Stimulated activated CD8-positive, alpha-beta memory T cell treated with anti-CD3 and anti-CD28 coated beads, Interleukin-12 subunit alpha, Interleukin-12 subunit beta, amount 100 ng/mL, for 24 hours (primary cell): Measurements from ENCODE around the gene CDCA8.
"Not testable (repeated sequence)": the region's sequence is repeated elsewhere in the genome, so short reads cannot be mapped to it uniquely, and the experiment has no call there.

Experiments
- DNase-seq: peaks from one replicate; pipeline ENCODE4 v3.0.0-alpha.2; 2020; ENCODE audit errors: extremely low read depth

The CDCA8 gene

GRCh38 chr1:37737975-37738374, 45.7 kb downstream of the CDCA8 start:
- DNase-seq = not testable (repeated sequence)

- not testable (repeated sequence) for DNase-seq
Measured at GRCh38 chr1:37738619-37739018, 46.3 kb downstream of the CDCA8 start.

DNA sequence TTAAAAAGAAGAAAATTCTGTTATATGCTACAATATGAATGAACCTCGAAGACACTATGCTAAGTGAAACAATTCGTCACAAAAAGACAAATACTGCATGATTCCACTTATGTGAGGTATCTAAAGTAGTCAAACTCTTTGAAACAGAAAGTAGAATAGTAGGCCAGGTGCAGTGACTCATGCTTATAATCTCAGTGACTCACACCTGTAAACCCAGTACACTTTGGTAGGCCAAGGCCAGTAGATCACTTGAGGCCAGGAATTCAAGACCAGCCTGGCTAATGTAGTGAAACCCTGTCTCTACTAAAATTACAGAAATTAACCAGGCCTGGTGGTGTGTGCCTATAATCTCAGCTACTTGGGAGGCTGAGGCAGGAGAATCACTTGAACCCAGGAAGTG, 46.9 kb downstream of the CDCA8 start:
- DNase-seq = no peak

DNA sequence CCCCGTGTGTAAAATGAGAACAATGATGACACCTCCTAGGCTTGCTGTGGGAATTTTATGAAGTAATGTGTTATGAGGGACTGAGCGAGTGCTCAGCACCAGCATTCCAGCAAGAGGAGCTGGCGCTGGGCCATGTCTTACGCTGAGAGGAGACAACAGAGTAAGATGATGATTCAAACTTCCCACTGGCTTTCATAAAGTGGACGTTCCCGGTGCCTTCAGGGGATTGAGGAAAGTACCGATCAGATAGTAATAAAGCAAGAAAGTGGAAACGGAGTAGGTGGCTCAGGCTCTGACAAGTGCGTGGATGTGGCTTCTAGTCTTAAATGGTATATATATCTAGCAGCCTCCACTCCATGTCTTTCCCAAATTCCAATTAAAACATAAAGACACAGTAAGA, 48.8 kb downstream of the CDCA8 start:
- no peak for DNase-seq

DNA sequence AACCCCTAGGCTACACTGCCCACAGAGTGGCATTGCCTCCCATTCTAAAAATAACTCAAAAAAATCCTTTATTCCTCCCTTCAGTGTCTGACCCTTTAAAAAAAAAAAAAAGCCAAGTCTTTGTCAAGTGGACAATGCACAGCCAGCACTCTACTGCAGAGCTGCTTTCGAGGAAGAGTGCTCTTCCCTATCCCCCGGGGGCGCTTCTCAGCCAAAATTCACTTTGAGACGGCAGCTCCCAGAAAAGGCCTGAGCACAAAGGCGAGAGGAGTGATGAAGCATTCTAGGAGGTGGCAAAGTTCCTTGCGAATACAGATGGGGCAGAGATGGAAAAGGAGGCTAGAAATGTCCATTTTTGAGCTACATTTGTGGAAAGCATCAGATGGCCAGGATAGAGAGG, 49.3 kb downstream of the CDCA8 start:
- no peak for DNase-seq

DNA sequence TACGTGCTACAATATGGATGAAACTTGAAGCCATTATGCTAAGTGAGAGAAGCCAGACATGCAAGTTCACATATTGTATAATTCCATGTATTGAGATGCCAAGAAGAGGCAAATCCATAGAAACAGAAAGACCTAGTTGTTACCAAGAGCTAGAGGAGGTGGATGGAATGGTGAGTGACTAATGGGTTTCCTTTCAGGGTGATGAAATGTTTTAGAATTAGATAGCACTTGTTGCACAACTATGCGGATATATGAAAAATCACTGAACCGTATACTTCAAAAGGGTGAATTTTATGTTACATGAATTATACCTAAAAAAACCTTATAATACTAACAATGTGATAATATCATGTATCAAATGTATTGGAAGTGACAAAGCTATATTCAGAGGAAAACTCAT, 54.5 kb downstream of the CDCA8 start:
- no peak for DNase-seq

- no peak for DNase-seq
Measured at GRCh38 chr1:37748565-37748964, 56.2 kb downstream of the CDCA8 start.

- no peak for DNase-seq
Measured at GRCh38 chr1:37752213-37752582, 59.9 kb downstream of the CDCA8 start.

GRCh38 chr1:37752583-37753471, 60.5 kb downstream of the CDCA8 start:
- DNase-seq = no peak

DNA sequence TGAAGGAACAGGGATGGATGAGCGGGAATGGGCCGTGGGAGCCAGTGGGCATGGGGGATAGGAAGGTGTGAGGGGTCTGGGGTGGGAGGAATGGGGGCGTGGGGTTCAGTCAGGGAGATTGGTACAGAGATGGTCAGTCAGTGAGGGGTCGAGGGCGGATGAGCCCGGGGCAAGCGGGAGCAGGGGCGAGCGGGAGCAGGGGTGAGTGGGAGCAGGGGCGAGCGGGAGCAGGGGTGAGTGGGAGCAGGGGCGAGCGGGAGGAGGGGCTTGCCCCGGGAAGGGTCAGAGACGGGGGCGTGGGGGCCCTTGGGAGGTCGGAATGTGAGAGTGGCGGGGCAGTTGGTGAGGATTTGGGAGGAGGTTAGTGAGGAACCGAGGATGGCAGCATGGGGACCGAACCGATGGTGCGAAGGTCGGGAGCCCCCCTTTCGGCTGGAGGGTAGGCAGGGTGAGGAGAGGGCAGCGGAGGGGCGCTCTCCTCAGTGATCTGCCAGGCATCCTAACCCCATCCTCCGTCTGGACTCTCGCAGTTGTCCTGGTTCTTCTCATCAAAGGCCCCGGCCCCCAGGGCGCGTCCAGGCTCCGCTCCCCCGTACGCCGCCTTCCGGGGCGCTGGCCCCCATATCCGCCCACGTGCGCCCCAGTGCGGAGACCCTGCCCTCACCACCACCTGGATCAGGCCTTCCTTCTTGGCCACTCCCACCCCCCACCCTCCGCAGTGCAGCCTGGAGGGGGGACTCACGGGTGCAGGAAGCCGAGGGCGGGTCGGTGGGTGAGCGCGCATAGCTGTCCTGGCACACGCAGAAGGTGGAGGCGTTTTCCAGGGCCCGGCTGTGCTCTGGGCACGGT, 61.4 kb downstream of the CDCA8 start:
- DNase-seq = no peak

DNA sequence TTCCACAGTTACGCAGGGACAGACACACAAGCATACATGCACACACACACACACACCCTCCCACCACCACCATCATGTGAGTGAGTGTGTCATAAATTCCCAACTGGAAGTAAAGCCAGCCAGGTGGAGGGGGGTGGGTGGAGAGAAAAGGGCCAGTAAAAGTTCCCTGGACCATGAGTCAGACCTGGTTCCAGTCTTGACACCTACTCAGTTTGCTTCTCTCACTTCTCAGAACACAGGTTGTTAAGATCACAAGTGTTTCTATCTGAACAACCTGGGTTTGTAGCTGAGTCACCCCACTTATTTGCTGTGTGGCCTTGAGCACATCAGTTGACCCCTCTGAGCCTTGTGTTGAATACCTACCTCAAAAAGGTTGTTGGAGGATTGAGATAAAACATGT, 63.0 kb downstream of the CDCA8 start:
- no peak for DNase-seq

GRCh38 chr1:37755951-37756560, 63.7 kb downstream of the CDCA8 start:
- no peak for DNase-seq
